Skeletal muscle tissue (tissue), 4 donors: ENCODE data around the gene GPR37L1. TPM values are rescaled to one million over a fixed set of nuclear protein-coding genes. Genes with fewer than 3 reads are reported as not detected.
"Not testable (repeated sequence)": the region's sequence is repeated elsewhere in the genome, so short reads cannot be mapped to it uniquely, and the experiment has no call there.

Source experiments
- H3K27ac ChIP-seq: one replicate; pipeline ENCODE4 v1.7.0; 2013; ENCODE audit warnings: mild to moderate bottlenecking, low read depth, low read length, inconsistent platforms
- H3K27me3 ChIP-seq, 3 donors: one replicate each; pipeline ENCODE4 v1.7.0; 2013; ENCODE audit warnings: low read length in 3 of 3; ENCODE audit not compliant: control insufficient read depth in 3 of 3, insufficient read depth in 3 of 3
- H3K36me3 ChIP-seq, 3 donors: one replicate each; pipeline ENCODE4 v1.7.0; 2013; ENCODE audit warnings: low read length in 3 of 3; ENCODE audit not compliant: control insufficient read depth in 3 of 3, insufficient read depth in 3 of 3
- H3K4me1 ChIP-seq, 3 donors: one replicate each; pipeline ENCODE4 v1.7.0; 2013; ENCODE audit warnings: low read length in 3 of 3, mild to moderate bottlenecking in 3 of 3; ENCODE audit not compliant: control insufficient read depth in 3 of 3, insufficient read depth in 3 of 3
- H3K4me3 ChIP-seq, 3 donors: one replicate each; pipeline ENCODE4 v1.7.0; 2013; ENCODE audit warnings: low read length in 3 of 3
- H3K9ac ChIP-seq, 3 donors: one replicate each; pipeline ENCODE4 v1.7.0; 2013; ENCODE audit warnings: low read length in 3 of 3, mild to moderate bottlenecking in 3 of 3, moderate library complexity in 2 of 3, low read depth in 1 of 3
- H3K9me3 ChIP-seq, 3 donors: one replicate each; pipeline ENCODE4 v1.7.0; 2013; ENCODE audit warnings: low read length in 3 of 3; ENCODE audit not compliant: control insufficient read depth in 3 of 3
- total RNA-seq: library from RNA; depleted of rRNA; stranded (reverse); fragments of >200 nt; gene quantifications from one replicate; pipeline ENCODE4 v1.2.3, GENCODE V29; 2014
- donor health status: Osteomylitis.

GPR37L1 gene
- total RNA-seq, 1 donor from 2014 or later = under 0.01 TPM

DNA sequence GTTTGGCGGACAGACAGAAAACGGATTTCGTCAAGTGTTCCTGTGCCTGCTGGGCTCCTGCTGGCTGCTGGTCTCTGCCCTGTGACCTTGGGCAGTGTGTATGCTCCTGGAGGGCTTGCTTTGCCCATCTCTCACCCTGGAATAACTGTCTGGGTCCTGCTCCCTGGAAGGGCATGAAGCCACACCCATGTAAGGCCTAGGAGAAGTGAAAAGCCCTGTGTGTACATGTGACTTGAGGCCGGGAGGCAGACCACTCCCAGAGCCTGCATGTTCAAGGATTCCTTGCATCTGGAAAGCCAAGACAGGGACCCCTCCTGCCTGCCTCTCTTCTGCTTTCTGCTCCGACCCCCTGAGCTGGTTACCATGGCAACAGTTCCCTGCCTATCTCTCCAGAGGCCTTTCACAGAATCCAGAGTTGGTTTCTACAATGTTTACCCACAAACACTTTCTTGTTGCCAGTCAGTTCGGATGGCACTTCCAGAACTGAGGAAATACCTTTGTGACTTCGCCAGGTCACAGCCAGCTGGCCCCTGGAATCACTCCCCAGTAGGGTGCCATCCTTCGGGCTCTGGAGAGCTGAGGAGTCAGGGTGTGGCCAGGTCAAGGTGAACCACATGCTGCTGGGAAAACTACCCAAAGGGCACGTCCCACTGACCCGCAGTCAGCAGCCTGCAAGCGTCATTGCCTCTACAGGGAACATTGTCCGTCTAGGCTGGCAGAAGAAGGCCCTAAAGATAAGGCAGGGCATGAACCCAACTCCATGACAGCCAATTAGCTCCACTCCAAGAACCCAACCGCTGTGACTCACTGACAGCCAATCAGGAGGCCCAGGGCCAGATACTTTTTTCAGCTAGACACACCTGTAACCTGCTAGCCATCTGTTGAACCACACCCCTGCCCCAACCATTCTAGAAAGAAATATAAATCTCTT lies 14.7 kb upstream of the GPR37L1 start:
- peaks cover under 1 to 9% (median 5%) of the 10 kb centered on the region in 3 donors for H3K4me1 ChIP-seq
- H3K27ac ChIP-seq = no peak overlapping the region
- H3K9ac ChIP-seq = no peak overlapping the region
- no peaks in the 10 kb centered on the region for H3K27me3 ChIP-seq
- no peaks in the 10 kb centered on the region for H3K9me3 ChIP-seq
- no peaks in the 10 kb centered on the region for H3K36me3 ChIP-seq
- no peak overlapping the region for H3K4me3 ChIP-seq

DNA sequence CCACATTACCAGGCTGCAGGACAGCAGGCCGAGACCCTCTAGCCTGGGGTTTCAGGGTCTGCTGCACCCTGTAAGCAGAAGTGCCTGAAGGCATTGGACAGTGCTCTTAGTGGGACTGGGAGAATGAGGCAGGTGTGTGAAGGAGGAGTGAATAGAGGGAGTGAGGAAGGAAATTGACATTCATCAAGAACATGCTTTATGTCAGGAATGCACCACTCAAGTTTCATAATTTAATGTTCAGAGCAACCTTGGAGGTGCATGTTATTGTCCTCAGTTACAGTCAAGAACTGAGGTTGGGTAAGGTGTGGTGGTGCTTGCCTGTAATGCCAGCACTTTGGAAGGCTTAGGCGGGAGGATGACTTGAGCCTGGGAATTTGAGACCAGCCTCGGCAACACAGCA lies 11.7 kb upstream of the GPR37L1 start:
- H3K9ac ChIP-seq = no peak overlapping the region
- no peaks in the 10 kb centered on the region for H3K27me3 ChIP-seq
- peaks cover 10 to 16% (median 11%) of the 10 kb centered on the region in 3 donors for H3K4me1 ChIP-seq
- no peak overlapping the region for H3K27ac ChIP-seq
- H3K9me3 ChIP-seq = no peaks in the 10 kb centered on the region
- H3K36me3 ChIP-seq = no peaks in the 10 kb centered on the region
- H3K4me3 ChIP-seq = no peak overlapping the region

DNA sequence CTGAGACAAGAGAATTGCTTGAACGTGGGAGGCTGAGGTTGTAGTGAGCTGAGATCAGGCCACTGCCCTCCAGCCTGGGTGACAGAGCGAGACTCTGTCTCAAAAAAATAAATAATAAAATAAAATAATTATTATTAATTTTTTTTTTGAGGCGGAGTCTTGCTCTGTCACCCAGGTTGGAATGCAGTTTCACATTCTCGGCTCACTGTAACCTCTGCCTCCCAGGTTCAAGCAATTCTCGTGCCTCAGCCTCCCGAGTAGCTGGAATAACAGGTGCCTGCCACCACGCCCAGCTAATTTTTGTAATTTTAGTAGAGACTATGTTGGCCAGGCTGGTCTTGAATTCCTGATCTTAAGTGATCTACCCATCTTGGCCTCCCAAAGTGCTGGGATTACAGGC lies 11.1 kb upstream of the GPR37L1 start:
- H3K9me3 ChIP-seq, H3K27me3 ChIP-seq, H3K9ac ChIP-seq, H3K27ac ChIP-seq, H3K36me3 ChIP-seq, H3K4me3 ChIP-seq: not testable (repeated sequence)
- H3K4me1 ChIP-seq = peaks cover 10 to 16% (median 11%) of the 10 kb centered on the region in 3 donors

DNA sequence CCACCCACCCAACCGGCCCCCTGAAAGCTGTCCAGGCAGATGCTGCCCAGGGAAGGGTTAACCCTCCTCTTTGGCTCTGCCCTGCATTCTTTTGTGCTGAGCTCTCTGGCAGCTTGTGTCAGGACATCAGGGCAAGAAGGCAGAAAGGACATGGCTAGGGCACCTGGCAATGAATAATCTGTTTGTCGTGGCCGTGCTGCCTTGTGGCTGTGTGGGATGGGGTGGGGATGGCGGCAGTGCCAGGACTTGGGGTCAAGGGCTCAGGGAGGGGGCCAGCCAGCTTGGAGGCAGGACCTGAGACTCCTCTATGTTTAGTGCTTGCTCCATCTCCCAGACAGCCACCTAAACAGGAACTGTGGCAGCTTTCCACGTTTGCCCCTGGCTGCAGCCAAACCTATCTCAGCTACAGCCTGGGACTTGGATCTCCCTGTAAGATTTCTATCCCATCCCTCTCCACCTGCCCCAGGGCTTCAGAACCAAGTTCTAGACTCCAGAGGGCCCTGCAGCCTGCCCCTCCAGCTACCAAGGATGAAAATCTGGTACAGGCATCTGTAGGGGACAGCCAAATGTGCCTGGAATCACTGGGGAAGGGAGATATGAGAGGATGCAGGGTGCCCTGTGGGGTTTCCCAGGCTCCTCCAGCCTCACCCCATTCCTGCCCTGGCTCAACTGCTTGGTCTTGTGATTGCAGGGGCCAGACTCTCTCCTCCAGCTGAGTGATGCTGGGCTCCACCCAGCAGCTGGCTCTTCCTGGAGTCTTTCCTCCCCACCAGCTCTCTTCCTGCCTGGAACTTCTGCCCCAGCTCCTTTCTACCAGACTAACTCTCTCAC lies 9.6 kb upstream of the GPR37L1 start:
- H3K4me1 ChIP-seq = peaks cover 10 to 11% (median 11%) of the 10 kb centered on the region in 3 donors
- H3K4me3 ChIP-seq = peak overlapping the region in 1 of 3 donors; percentile 35
- peak overlapping the region in 1 of 3 donors; percentile 16 for H3K9ac ChIP-seq
- peak overlapping the region; percentile 44 for H3K27ac ChIP-seq
- no peaks in the 10 kb centered on the region for H3K9me3 ChIP-seq
- H3K36me3 ChIP-seq = no peaks in the 10 kb centered on the region
- no peaks in the 10 kb centered on the region for H3K27me3 ChIP-seq

DNA sequence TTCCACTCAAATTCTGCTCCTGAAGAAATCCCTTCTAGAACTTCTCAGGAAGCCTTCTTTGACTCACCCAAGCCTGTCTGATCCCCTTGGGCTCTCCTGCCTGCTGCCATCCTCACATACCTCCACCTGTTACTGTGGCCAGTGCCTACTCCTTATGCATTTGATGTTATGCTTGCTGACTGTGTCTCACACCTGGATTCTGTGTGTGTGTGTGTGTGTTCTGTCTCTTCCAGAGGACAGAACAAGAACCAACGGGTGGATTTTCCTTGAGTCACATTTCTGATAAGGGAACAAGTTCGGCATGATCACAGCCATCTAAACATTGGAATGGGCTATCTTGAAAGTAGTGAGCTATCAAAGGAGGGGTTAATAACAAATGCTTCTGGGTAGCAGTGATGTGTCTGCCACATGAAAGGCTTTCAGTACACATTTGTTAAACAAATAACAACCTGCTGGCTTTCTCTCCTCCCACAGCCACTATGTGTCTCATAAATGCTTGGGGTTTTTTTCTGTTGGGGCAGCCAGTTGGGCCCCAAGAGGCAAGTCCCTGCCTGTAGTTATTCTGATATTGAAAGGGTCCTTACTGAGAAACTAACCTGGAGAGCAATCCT lies 8.9 kb upstream of the GPR37L1 start:
- Histone ChIP-seq H3K9ac (no peak overlapping the region), H3K9me3 (no peaks in the 10 kb centered on the region), H3K27ac (no peak overlapping the region), H3K27me3 (no peaks in the 10 kb centered on the region), H3K4me1 (peaks cover 10 to 11% (median 11%) of the 10 kb centered on the region in 3 donors), H3K4me3 (no peak overlapping the region), H3K36me3 (no peaks in the 10 kb centered on the region)

DNA sequence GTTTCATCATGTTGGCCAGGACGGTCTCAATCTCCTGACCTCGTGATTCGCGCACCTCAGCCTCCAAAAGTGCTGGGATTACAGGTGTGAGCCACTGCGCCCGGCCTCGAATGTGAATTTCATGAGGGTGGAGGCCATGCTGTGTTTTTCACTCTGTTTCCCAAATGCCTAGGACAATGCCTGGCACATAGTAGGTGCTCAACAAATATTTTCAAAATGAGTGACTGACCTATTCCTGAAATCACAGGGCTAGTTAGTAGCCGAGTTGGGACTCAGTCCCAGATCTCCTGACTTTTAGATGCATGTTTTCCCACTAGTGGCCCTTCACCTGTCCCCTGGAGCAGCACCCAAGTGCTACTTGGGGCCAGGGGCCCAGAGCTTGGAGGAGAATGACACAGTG lies 6.4 kb upstream of the GPR37L1 start:
- no peak overlapping the region for H3K27ac ChIP-seq
- H3K27me3 ChIP-seq = peaks cover 0 to 5% (median 0%) of the 10 kb centered on the region in 3 donors
- no peak overlapping the region for H3K4me3 ChIP-seq
- no peaks in the 10 kb centered on the region for H3K36me3 ChIP-seq
- H3K9ac ChIP-seq = no peak overlapping the region
- peaks cover 10 to 11% (median 11%) of the 10 kb centered on the region in 3 donors for H3K4me1 ChIP-seq
- H3K9me3 ChIP-seq = no peaks in the 10 kb centered on the region

DNA sequence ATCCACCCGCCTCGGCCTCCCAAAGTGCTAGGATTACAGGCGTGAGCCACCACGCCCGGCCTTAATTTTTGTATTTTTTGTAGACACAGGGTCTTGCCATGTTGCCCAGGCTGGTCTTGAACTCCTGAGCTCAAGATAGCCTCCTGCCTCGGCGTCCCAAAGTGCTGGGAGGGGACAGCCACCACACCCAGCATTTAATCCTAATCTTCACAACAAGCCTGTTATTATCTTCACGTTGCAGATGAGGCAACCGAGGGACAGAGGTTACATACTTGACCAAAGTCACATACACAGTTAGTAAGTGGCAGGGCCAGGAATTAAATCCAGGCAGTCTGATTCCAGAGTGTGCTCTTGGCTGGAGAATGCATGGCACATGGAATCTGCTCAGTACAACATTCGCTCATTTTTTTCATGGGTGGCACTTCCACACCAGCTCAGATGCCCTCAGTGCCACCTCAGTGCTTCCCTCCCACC lies 4.8 kb upstream of the GPR37L1 start:
- Histone ChIP-seq H3K9me3 (no peaks in the 10 kb centered on the region), H3K9ac (no peak overlapping the region), H3K36me3 (no peaks in the 10 kb centered on the region), H3K4me1 (peaks cover 8 to 10% (median 8%) of the 10 kb centered on the region in 3 donors), H3K4me3 (no peak overlapping the region), H3K27me3 (peaks cover 0 to 7% (median 0%) of the 10 kb centered on the region in 3 donors), H3K27ac (no peak overlapping the region)

DNA sequence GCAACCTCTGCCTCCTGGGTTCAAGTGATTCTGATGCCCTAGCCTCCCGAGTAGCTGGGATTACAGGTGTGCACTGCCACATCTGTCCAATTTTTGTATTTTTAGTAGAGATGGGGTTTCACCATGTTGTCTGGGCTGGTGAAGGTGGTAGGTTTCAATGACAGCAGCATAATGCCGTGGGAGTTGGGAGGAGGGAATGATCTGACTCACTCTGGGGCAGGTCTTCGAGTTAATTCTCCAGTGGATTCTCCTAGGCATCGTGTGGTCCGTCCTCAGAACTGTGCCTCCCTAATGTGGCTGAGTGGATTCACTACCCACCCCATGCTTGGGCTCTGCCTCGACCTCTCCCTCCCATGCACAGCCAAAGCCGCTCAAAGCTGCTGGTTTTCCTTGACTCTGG lies 1.7 kb upstream of the GPR37L1 start:
- no peak overlapping the region for H3K4me3 ChIP-seq
- no peaks in the 10 kb centered on the region for H3K4me1 ChIP-seq
- no peak overlapping the region for H3K27ac ChIP-seq
- no peak overlapping the region for H3K9ac ChIP-seq
- no peaks in the 10 kb centered on the region for H3K9me3 ChIP-seq
- no peaks in the 10 kb centered on the region for H3K36me3 ChIP-seq
- peaks cover 0 to 7% (median 3%) of the 10 kb centered on the region in 3 donors for H3K27me3 ChIP-seq

GRCh38 chr1:202123336-202123813 lies 658 bp downstream of the GPR37L1 start:
- no peaks in the 10 kb centered on the region for H3K4me1 ChIP-seq
- H3K27ac ChIP-seq = no peak overlapping the region
- H3K27me3 ChIP-seq = peaks cover 0 to 7% (median 3%) of the 10 kb centered on the region in 3 donors
- H3K9ac ChIP-seq = no peak overlapping the region
- no peaks in the 10 kb centered on the region for H3K9me3 ChIP-seq
- no peak overlapping the region for H3K4me3 ChIP-seq
- no peaks in the 10 kb centered on the region for H3K36me3 ChIP-seq
